Fibroblast of peridontal ligament (primary cell): Measurements from ENCODE around the gene HOXC5.
A peak's percentile ranks its signal among the peaks of the same experiment; 100 is the strongest.

ENCODE experiments used
- DNase-seq: peaks from one replicate; pipeline ENCODE4 v3.0.0-alpha.2; 2010; ENCODE audit errors: extremely low read depth

HOXC5 gene

GRCh38 chr12:54032627-54033100, at the start of gene HOXC5:
TSS of gene HOXC5 (plus strand) at chr12:54033050. CDS start at chr12:54033123, 73 bp downstream.
- peak; percentile 41 for DNase-seq

GRCh38 chr12:53983568-53983949, 49.3 kb upstream of the HOXC5 start:
- DNase-seq = no peak

GRCh38 chr12:53983950-53984572, 48.8 kb upstream of the HOXC5 start:
- no peak for DNase-seq

DNA sequence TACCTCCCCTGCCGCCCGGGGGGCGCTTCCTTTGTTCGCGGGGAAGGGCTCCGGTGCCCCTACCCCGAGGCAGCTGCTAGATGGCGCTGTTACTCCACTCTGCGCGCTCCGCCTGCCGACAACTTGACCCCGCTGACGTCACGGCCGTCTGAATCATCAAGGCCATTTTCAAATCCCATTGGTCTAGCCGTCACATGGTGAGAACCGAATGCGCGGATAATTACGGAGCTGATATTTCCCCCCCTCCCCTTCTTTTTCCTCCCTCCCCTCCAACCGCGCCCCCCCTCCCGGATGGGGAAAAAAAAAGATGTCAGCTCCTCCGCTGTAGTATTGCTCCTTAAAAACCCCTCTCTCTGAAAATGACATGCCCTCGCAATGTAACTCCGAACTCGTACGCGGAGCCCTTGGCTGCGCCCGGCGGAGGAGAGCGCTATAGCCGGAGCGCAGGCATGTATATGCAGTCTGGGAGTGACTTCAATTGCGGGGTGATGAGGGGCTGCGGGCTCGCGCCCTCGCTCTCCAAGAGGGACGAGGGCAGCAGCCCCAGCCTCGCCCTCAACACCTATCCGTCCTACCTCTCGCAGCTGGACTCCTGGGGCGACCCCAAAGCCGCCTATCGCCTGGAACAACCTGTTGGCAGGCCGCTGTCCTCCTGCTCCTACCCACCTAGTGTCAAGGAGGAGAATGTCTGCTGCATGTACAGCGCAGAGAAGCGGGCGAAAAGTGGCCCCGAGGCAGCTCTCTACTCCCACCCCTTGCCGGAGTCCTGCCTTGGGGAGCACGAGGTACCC, 47.8 kb upstream of the HOXC5 start, which contains the start of gene HOXC10:
TSS of gene HOXC10 (plus strand) at position 246 of the 791 bp plus-strand sequence. CDS start at position 360, 114 bp downstream.
- DNase-seq = peak; percentile 27

GRCh38 chr12:53985692-53985993, 47.2 kb upstream of the HOXC5 start:
- no peak for DNase-seq

GRCh38 chr12:53985994-53986685, 46.7 kb upstream of the HOXC5 start:
- no peak for DNase-seq

- no peak for DNase-seq
Measured at GRCh38 chr12:53986686-53987483, 46.0 kb upstream of the HOXC5 start.

DNA sequence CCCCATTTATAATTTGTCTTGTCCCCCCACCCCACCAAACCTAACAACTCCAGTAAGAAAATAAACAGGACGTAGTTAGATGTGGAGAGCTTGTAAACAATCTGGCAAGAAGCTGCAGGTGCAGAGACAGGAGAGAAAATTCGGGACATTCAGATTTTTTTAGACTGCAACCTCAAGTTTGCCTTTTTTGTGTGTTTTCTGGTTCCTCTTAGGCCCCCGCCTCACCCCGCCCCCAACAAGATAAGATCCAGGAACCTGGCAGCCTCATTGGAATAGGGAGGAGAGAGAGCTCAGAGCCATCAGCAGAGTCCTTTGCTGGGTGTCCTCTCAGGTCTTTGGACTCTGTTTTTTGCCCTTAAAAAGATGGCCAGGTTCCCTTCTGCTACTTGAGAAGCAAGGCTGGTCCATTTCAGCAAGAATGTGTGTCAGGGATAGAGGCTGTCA, 45.0 kb upstream of the HOXC5 start:
- DNase-seq = no peak

DNA sequence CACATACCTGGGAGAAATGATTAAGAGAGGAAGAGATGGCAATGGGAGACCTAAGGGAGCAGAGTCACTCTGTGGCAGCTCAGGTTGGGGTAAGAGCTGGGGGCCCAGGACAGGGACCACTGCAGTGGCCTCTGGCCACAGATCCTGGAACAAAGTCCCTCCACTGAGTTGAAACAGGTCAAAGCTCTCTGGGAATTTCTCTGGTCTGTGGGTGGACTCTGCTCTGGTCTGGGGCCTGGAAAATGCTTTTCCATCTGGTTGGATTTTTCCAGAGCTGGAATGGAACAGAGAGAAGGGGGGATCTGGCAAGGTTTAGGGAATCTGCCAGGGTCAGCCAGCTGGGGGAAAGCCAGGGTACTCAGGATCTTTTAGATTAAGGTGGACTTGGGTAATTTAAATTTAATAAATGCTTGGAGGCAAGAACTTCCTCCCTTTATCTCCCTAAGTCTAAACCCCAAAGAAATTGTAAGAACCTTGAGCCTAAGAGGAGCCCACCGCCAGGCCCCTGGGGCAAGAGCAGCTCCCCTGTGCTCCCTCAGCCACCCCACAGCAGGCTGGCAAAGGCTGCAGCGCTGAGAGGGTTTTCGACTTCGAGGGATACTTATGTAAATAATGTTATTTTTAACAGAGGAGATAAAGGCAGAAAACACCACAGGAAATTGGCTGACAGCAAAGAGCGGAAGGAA, 44.2 kb upstream of the HOXC5 start:
- DNase-seq = no peak

- peak; percentile 15 for DNase-seq
Measured at GRCh38 chr12:53989227-53990113, 43.4 kb upstream of the HOXC5 start.

DNA sequence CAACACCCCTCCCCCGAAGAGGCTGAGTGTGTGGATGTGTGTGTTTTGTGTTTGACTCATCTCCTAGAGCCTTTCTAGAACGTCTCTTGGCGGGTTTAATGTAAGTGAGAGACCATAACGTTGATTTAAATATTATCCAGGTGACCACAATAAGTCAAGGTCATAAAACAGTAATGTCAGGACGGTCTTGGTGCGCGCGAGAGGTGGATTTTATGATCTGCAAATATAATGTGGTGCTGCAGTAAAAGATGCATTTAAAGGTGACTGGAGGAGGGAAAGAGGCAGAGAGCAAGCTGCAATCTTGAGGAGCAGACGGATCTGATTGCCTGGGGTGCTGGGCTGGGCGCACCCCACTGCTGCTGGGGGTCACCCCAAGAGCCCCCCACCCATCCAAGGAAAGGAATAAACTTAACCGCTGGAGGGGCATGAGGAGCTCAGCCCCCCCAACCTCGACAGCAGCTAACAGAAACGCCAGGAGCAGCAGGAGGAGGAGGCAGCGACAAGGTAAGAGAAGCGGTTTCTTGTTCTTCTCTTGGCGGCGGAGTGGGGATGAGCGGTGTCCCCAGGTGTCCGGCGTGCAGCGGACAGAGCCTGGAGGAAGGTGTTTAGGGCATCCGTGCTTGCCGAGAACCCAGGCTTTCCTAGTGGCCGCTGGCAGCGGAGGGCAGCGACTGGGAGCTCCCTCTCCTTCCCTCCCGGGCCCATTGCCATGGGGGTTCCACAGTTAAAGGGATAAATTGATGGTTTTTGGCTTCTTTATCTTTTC, 42.4 kb upstream of the HOXC5 start:
- no peak for DNase-seq

GRCh38 chr12:53991077-53991460, 41.8 kb upstream of the HOXC5 start:
- DNase-seq = no peak

GRCh38 chr12:53992377-53992889, 40.4 kb upstream of the HOXC5 start:
- no peak for DNase-seq

DNA sequence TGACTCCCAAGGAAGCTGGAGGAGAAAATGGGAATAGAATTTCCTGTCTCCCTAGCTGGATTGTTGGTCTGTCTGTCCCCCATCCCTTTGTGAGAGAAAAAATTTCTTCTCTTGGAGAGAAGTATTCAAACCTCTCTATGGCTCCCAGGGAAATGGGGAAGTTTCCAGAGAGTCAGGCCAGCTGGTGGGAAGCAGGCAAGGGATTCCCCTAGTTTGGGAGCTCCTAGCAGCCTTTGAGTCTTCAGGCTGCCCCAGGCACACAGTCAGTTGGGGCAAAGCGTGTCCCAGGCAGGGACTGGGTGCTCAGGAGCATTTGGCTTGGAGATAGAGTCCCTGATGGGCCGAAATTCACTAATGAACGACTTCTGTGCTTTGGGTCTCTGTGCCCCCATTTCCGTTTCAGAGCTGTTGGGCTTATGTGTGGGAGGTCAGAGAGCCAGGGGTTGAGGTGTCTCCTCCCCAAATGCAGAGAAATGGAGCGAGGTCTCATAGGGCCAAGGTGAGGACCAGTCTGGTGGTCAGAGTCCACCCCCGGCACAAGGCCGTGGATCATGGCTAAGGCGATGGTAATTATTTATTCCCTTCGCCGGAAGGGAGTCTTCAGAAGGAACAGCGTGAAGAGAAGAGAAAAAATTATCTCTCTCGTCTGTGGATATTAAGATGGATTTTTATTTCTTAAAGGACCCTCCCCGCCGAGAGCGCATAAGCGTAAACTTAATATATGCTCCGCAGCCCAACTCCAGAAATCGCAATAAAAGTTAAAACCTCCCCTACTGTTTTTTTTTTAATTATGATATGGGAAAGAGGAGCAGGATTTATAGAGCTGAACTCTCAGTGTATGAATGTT, 39.5 kb upstream of the HOXC5 start:
- no peak for DNase-seq

DNA sequence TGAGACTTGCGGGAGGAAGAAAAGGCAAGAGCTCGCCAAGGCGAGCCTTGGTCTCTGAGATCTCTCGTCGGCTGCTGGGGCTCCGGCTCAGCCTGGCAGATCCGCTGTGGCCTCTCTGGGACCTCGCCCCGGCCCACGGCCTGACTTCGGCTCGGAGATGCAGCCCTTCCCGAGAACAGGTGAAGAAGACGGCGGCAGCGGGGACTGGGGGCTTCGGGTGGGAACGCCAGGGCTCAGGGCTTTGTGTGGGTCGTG, 38.9 kb upstream of the HOXC5 start:
- DNase-seq = no peak

- no peak for DNase-seq
Measured at GRCh38 chr12:53994264-53995001, 38.4 kb upstream of the HOXC5 start.

DNA sequence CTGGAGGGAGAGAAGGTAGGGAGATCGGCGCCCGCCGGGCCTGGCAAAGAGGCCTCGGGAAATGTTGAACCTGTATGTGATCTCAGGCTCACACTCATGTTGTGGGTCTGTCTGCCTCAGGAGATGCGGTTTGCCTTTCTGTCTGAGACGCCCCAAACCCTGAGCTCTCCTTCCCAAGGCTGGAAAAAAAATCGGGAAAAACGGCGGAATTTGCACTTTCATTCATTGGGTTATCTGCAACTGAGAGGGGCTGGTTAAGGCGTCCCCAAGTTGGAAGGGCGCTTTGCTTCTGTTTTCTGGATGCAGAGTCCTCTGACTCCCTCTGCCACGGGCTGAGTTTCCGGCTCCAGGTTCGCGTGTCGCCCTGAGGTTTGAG, 37.9 kb upstream of the HOXC5 start:
- no peak for DNase-seq
